Measurements from ENCODE around the gene KRTAP17-1.

GRCh38 chr17:41329279-41329948 is 13.9 kb upstream of the KRTAP17-1 start:
- TF ChIP-seq, protein P1, sequence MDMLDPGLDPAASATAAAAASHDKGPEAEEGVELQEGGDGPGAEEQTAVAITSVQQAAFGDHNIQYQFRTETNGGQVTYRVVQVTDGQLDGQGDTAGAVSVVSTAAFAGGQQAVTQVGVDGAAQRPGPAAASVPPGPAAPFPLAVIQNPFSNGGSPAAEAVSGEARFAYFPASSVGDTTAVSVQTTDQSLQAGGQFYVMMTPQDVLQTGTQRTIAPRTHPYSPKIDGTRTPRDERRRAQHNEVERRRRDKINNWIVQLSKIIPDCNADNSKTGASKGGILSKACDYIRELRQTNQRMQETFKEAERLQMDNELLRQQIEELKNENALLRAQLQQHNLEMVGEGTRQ (CRISPR knock-in tag; IDR thresholded peaks at IDR 0.05) = no peak
- TF ChIP-seq SMAD4 (CRISPR knock-in tag; IDR thresholded peaks at IDR 0.05) = no peak
- TF ChIP-seq CTCF (IDR thresholded peaks at IDR 0.05) = peak; percentile 86
- no peak for TF ChIP-seq JUN (CRISPR knock-in tag; IDR thresholded peaks at IDR 0.05)
- no peak for TF ChIP-seq ATF1 (CRISPR knock-in tag; IDR thresholded peaks at IDR 0.05)
- no peak for TF ChIP-seq ATF3 (CRISPR knock-in tag; conservative IDR thresholded peaks at IDR 0.05)
- TF ChIP-seq, protein P2, sequence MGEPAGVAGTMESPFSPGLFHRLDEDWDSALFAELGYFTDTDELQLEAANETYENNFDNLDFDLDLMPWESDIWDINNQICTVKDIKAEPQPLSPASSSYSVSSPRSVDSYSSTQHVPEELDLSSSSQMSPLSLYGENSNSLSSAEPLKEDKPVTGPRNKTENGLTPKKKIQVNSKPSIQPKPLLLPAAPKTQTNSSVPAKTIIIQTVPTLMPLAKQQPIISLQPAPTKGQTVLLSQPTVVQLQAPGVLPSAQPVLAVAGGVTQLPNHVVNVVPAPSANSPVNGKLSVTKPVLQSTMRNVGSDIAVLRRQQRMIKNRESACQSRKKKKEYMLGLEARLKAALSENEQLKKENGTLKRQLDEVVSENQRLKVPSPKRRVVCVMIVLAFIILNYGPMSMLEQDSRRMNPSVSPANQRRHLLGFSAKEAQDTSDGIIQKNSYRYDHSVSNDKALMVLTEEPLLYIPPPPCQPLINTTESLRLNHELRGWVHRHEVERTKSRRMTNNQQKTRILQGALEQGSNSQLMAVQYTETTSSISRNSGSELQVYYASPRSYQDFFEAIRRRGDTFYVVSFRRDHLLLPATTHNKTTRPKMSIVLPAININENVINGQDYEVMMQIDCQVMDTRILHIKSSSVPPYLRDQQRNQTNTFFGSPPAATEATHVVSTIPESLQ (CRISPR knock-in tag; IDR thresholded peaks at IDR 0.05) = no peak
- no peak for TF ChIP-seq MLX (CRISPR knock-in tag; IDR thresholded peaks at IDR 0.05)
- TF ChIP-seq, protein P3, sequence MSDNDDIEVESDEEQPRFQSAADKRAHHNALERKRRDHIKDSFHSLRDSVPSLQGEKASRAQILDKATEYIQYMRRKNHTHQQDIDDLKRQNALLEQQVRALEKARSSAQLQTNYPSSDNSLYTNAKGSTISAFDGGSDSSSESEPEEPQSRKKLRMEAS (CRISPR knock-in tag; IDR thresholded peaks at IDR 0.05) = no peak
- TF ChIP-seq KAT7 (CRISPR knock-in tag; IDR thresholded peaks at IDR 0.05; ENCODE audit: borderline replicate concordance) = no peak
